Measurements from ENCODE around the gene PLD5. TPM values are rescaled to one million over a fixed set of nuclear protein-coding genes. Genes with fewer than 3 reads are reported as not detected.
"Not testable (repeated sequence)": the region's sequence is repeated elsewhere in the genome, so short reads cannot be mapped to it uniquely, and the experiment has no call there.

The PLD5 gene
- total RNA-seq, 1 donor, result under 0.01 TPM

GRCh38 chr1:242314085-242314649 is 210.3 kb downstream of the PLD5 start:
- H3K4me3 ChIP-seq (ENCODE audit: low read length); H3K4me1 ChIP-seq (ENCODE audit: insufficient read depth, low read length); H3K9me3 ChIP-seq (ENCODE audit: low read depth, low read length); H3K27me3 ChIP-seq (ENCODE audit: insufficient read depth, low read length): not testable (repeated sequence)

GRCh38 chr1:242308681-242309080 is 215.8 kb downstream of the PLD5 start:
- H3K27me3 ChIP-seq (ENCODE audit: insufficient read depth, low read length); H3K9me3 ChIP-seq (ENCODE audit: low read depth, low read length); H3K4me3 ChIP-seq (ENCODE audit: low read length); H3K4me1 ChIP-seq (ENCODE audit: insufficient read depth, low read length): not testable (repeated sequence)

GRCh38 chr1:242293781-242294180 is 230.7 kb downstream of the PLD5 start:
- H3K27me3 ChIP-seq (ENCODE audit: insufficient read depth, low read length); H3K4me1 ChIP-seq (ENCODE audit: insufficient read depth, low read length); H3K4me3 ChIP-seq (ENCODE audit: low read length); H3K9me3 ChIP-seq (ENCODE audit: low read depth, low read length): not testable (repeated sequence)

GRCh38 chr1:242288067-242288466 is 236.4 kb downstream of the PLD5 start:
- not testable (repeated sequence) for H3K9me3 ChIP-seq (ENCODE audit: low read depth, low read length); H3K27me3 ChIP-seq (ENCODE audit: insufficient read depth, low read length); H3K4me3 ChIP-seq (ENCODE audit: low read length); H3K4me1 ChIP-seq (ENCODE audit: insufficient read depth, low read length)

GRCh38 chr1:242282758-242283485 is 241.6 kb downstream of the PLD5 start:
- not testable (repeated sequence) for H3K27me3 ChIP-seq (ENCODE audit: insufficient read depth, low read length); H3K4me3 ChIP-seq (ENCODE audit: low read length); H3K4me1 ChIP-seq (ENCODE audit: insufficient read depth, low read length); H3K9me3 ChIP-seq (ENCODE audit: low read depth, low read length)

GRCh38 chr1:242278406-242278805 is 246.1 kb downstream of the PLD5 start:
- not testable (repeated sequence) for H3K27me3 ChIP-seq (ENCODE audit: insufficient read depth, low read length); H3K4me3 ChIP-seq (ENCODE audit: low read length); H3K4me1 ChIP-seq (ENCODE audit: insufficient read depth, low read length); H3K9me3 ChIP-seq (ENCODE audit: low read depth, low read length)

- H3K27me3 ChIP-seq (ENCODE audit: insufficient read depth, low read length); H3K9me3 ChIP-seq (ENCODE audit: low read depth, low read length); H3K4me3 ChIP-seq (ENCODE audit: low read length); H3K4me1 ChIP-seq (ENCODE audit: insufficient read depth, low read length): not testable (repeated sequence)
Measured at GRCh38 chr1:242276769-242277168, 247.7 kb downstream of the PLD5 start.

GRCh38 chr1:242267004-242267403 is 257.5 kb downstream of the PLD5 start:
- not testable (repeated sequence) for H3K4me1 ChIP-seq (ENCODE audit: insufficient read depth, low read length); H3K9me3 ChIP-seq (ENCODE audit: low read depth, low read length); H3K4me3 ChIP-seq (ENCODE audit: low read length); H3K27me3 ChIP-seq (ENCODE audit: insufficient read depth, low read length)

GRCh38 chr1:242264419-242264818 is 260.1 kb downstream of the PLD5 start:
- not testable (repeated sequence) for H3K9me3 ChIP-seq (ENCODE audit: low read depth, low read length); H3K4me1 ChIP-seq (ENCODE audit: insufficient read depth, low read length); H3K27me3 ChIP-seq (ENCODE audit: insufficient read depth, low read length); H3K4me3 ChIP-seq (ENCODE audit: low read length)

- no peaks in the 10 kb centered on the region for H3K4me1 ChIP-seq (ENCODE audit: insufficient read depth, low read length)
- H3K9me3 ChIP-seq (ENCODE audit: low read depth, low read length), result no peaks in the 10 kb centered on the region
- no peaks in the 10 kb centered on the region for H3K27me3 ChIP-seq (ENCODE audit: insufficient read depth, low read length)
- H3K4me3 ChIP-seq (ENCODE audit: low read length), result no peak overlapping the region
Measured at GRCh38 chr1:242245255-242245654, 279.2 kb downstream of the PLD5 start.

- Histone ChIP-seq H3K9me3 (ENCODE audit: low read depth, low read length) (no peaks in the 10 kb centered on the region), H3K27me3 (ENCODE audit: insufficient read depth, low read length) (no peaks in the 10 kb centered on the region), H3K4me1 (ENCODE audit: insufficient read depth, low read length) (no peaks in the 10 kb centered on the region), H3K4me3 (ENCODE audit: low read length) (no peak overlapping the region)
Measured at GRCh38 chr1:242243472-242243871, 281.0 kb downstream of the PLD5 start.

GRCh38 chr1:242242983-242243382 is 281.5 kb downstream of the PLD5 start:
- H3K27me3 ChIP-seq (ENCODE audit: insufficient read depth, low read length), result no peaks in the 10 kb centered on the region
- H3K4me3 ChIP-seq (ENCODE audit: low read length), result no peak overlapping the region
- H3K9me3 ChIP-seq (ENCODE audit: low read depth, low read length), result no peaks in the 10 kb centered on the region
- no peaks in the 10 kb centered on the region for H3K4me1 ChIP-seq (ENCODE audit: insufficient read depth, low read length)

GRCh38 chr1:242241936-242242335 is 282.6 kb downstream of the PLD5 start:
- Histone ChIP-seq H3K27me3 (ENCODE audit: insufficient read depth, low read length) (no peaks in the 10 kb centered on the region), H3K4me3 (ENCODE audit: low read length) (no peak overlapping the region), H3K9me3 (ENCODE audit: low read depth, low read length) (no peaks in the 10 kb centered on the region), H3K4me1 (ENCODE audit: insufficient read depth, low read length) (no peaks in the 10 kb centered on the region)

GRCh38 chr1:242240691-242241090 is 283.8 kb downstream of the PLD5 start:
- H3K4me1 ChIP-seq (ENCODE audit: insufficient read depth, low read length), result no peaks in the 10 kb centered on the region

GRCh38 chr1:242240077-242240476 is 284.4 kb downstream of the PLD5 start:
- Histone ChIP-seq H3K9me3 (ENCODE audit: low read depth, low read length) (no peaks in the 10 kb centered on the region), H3K4me1 (ENCODE audit: insufficient read depth, low read length) (no peaks in the 10 kb centered on the region), H3K27me3 (ENCODE audit: insufficient read depth, low read length) (no peaks in the 10 kb centered on the region), H3K4me3 (ENCODE audit: low read length) (no peak overlapping the region)

More at GRCh38 chr1:242240691-242241090, 283.8 kb downstream of the PLD5 start:
- Histone ChIP-seq H3K27me3 (ENCODE audit: insufficient read depth, low read length) (no peaks in the 10 kb centered on the region), H3K4me3 (ENCODE audit: low read length) (no peak overlapping the region), H3K9me3 (ENCODE audit: low read depth, low read length) (no peaks in the 10 kb centered on the region)

GRCh38 chr1:242239398-242239797 is 285.1 kb downstream of the PLD5 start:
- Histone ChIP-seq H3K27me3 (ENCODE audit: insufficient read depth, low read length) (no peaks in the 10 kb centered on the region), H3K4me1 (ENCODE audit: insufficient read depth, low read length) (no peaks in the 10 kb centered on the region), H3K4me3 (ENCODE audit: low read length) (no peak overlapping the region), H3K9me3 (ENCODE audit: low read depth, low read length) (no peaks in the 10 kb centered on the region)

All from mononuclear cell (primary cell).